KMS-11 (cell line): ENCODE data around the gene ATP2A2.

Source experiments
- H2AFZ ChIP-seq: fragments of 200-600 bp; sonication (generic); 2 replicates; pipeline ENCODE4 v1.6.1; 2016; ENCODE audit warnings: antibody characterized with exemption, mixed run types, low read depth
- H3K27ac ChIP-seq: fragments of 200-600 bp; sonication (generic); 2 replicates; pipeline ENCODE4 v1.6.1; 2016; ENCODE audit warnings: mild to moderate bottlenecking, mixed run types
- H3K27me3 ChIP-seq: fragments of 200-600 bp; sonication (generic); 2 replicates; pipeline ENCODE4 v1.6.1; 2017; ENCODE audit warnings: mild to moderate bottlenecking, low read depth, mixed run types, moderate library complexity; ENCODE audit not compliant: insufficient read depth
- H3K36me3 ChIP-seq: fragments of 200-600 bp; sonication (generic); 2 replicates; pipeline ENCODE4 v1.6.1; 2017; ENCODE audit warnings: mild to moderate bottlenecking, mixed run types; ENCODE audit not compliant: insufficient read depth
- H3K4me1 ChIP-seq: fragments of 200-600 bp; sonication (generic); 2 replicates; pipeline ENCODE4 v1.6.1; 2016; ENCODE audit warnings: mild to moderate bottlenecking, low read depth, mixed run types; ENCODE audit not compliant: poor library complexity, severe bottlenecking
- H3K4me2 ChIP-seq: fragments of 200-600 bp; sonication (generic); 2 replicates; pipeline ENCODE4 v1.7.0; 2016; ENCODE audit warnings: mild to moderate bottlenecking, mixed run types
- H3K4me3 ChIP-seq: fragments of 200-600 bp; sonication (generic); IDR thresholded peaks from 2 replicates; pipeline ENCODE4 v1.6.1; 2017; ENCODE audit warnings: low read depth, low read length, mixed read lengths; ENCODE audit not compliant: insufficient read depth
- H3K79me2 ChIP-seq: fragments of 200-600 bp; sonication (generic); 2 replicates; pipeline ENCODE4 v1.6.1; 2016; ENCODE audit warnings: low read depth, mixed run types; ENCODE audit not compliant: insufficient read depth
- H3K9ac ChIP-seq: fragments of 200-600 bp; sonication (generic); 2 replicates; pipeline ENCODE4 v1.6.1; 2016; ENCODE audit warnings: mild to moderate bottlenecking, mixed run types
- H4K20me1 ChIP-seq: fragments of 200-600 bp; sonication (generic); 2 replicates; pipeline ENCODE4 v1.6.1; 2016; ENCODE audit warnings: mild to moderate bottlenecking, mixed run types; ENCODE audit not compliant: insufficient read depth
- CTCF ChIP-seq: fragments of 200-600 bp; sonication (generic); conservative IDR thresholded peaks from 2 replicates; pipeline ENCODE4 v1.6.1; 2017; ENCODE audit warnings: low read depth, mild to moderate bottlenecking, antibody characterized with exemption, low read length, moderate library complexity, mixed read lengths

Gene ATP2A2

GRCh38 chr12:110379631-110380030 lies 98.6 kb downstream of the ATP2A2 start:
- no peaks in the 10 kb centered on the region for H3K79me2 ChIP-seq
- H3K9ac ChIP-seq = no peak overlapping the region
- no peaks in the 10 kb centered on the region for H3K4me1 ChIP-seq
- H3K27me3 ChIP-seq = no peaks in the 10 kb centered on the region
- H3K4me2 ChIP-seq = no peak overlapping the region
- no peak overlapping the region for H3K27ac ChIP-seq
- no peak overlapping the region for H2AFZ ChIP-seq
- H4K20me1 ChIP-seq = no peaks in the 10 kb centered on the region
- no peak for TF ChIP-seq CTCF
- no peaks in the 10 kb centered on the region for H3K36me3 ChIP-seq
- H3K4me3 ChIP-seq = no peak overlapping the region

GRCh38 chr12:110382683-110383082 lies 101.6 kb downstream of the ATP2A2 start:
- no peak for TF ChIP-seq CTCF
- H3K36me3 ChIP-seq = no peaks in the 10 kb centered on the region
- H3K27me3 ChIP-seq = no peaks in the 10 kb centered on the region
- H2AFZ ChIP-seq = no peak overlapping the region
- H4K20me1 ChIP-seq = no peaks in the 10 kb centered on the region
- H3K27ac ChIP-seq = no peak overlapping the region
- H3K9ac ChIP-seq = no peak overlapping the region
- H3K79me2 ChIP-seq = no peaks in the 10 kb centered on the region
- H3K4me2 ChIP-seq = no peak overlapping the region
- no peaks in the 10 kb centered on the region for H3K4me1 ChIP-seq
- no peak overlapping the region for H3K4me3 ChIP-seq
